Activated T-helper 1 cell treated with Interleukin-2 at 50 U/mL for 16 hours (primary cell): Measurements from ENCODE around the gene LEP.
"Not testable (repeated sequence)": the region's sequence is repeated elsewhere in the genome, so short reads cannot be mapped to it uniquely, and the experiment has no call there.

Source experiments
- DNase-seq: peaks from one replicate; pipeline ENCODE4 v3.0.0-alpha.2; 2020; ENCODE audit warnings: low read depth

Gene LEP

GRCh38 chr7:128271942-128272481, 30.9 kb downstream of the LEP start:
- no peak for DNase-seq

- DNase-seq: no peak
These were observed 33.3 kb downstream of the LEP start for GRCh38 chr7:128274246-128274883.

- no peak for DNase-seq
These were observed 34.0 kb downstream of the LEP start for GRCh38 chr7:128274884-128275603.

- no peak for DNase-seq
These were observed 34.6 kb downstream of the LEP start for GRCh38 chr7:128275681-128276080.

GRCh38 chr7:128278366-128278765, 37.3 kb downstream of the LEP start:
- no peak for DNase-seq

GRCh38 chr7:128279124-128279713, 38.1 kb downstream of the LEP start:
- DNase-seq: no peak

- DNase-seq: not testable (repeated sequence)
These were observed 39.4 kb downstream of the LEP start for GRCh38 chr7:128280451-128280850.

- DNase-seq: no peak
These were observed 40.7 kb downstream of the LEP start for GRCh38 chr7:128281605-128282380.

- DNase-seq: no peak
These were observed 43.0 kb downstream of the LEP start for GRCh38 chr7:128284102-128284501.

- no peak for DNase-seq
These were observed 46.5 kb downstream of the LEP start for GRCh38 chr7:128287556-128287955.

GRCh38 chr7:128298004-128298403, 56.9 kb downstream of the LEP start:
- not testable (repeated sequence) for DNase-seq

GRCh38 chr7:128299109-128299607, 58.1 kb downstream of the LEP start:
- no peak for DNase-seq

GRCh38 chr7:128302139-128302538, 61.1 kb downstream of the LEP start:
- no peak for DNase-seq

GRCh38 chr7:128303133-128303532, 62.1 kb downstream of the LEP start:
- no peak for DNase-seq

GRCh38 chr7:128303643-128304042, 62.6 kb downstream of the LEP start:
- DNase-seq: no peak

- no peak for DNase-seq
These were observed 63.1 kb downstream of the LEP start for GRCh38 chr7:128304212-128304611.

GRCh38 chr7:128307061-128307460, 66.0 kb downstream of the LEP start:
- DNase-seq: no peak
